Measurements from ENCODE around the gene IFNL1.
"Not testable (repeated sequence)": the region's sequence is repeated elsewhere in the genome, so short reads cannot be mapped to it uniquely, and the experiment has no call there.

DNA sequence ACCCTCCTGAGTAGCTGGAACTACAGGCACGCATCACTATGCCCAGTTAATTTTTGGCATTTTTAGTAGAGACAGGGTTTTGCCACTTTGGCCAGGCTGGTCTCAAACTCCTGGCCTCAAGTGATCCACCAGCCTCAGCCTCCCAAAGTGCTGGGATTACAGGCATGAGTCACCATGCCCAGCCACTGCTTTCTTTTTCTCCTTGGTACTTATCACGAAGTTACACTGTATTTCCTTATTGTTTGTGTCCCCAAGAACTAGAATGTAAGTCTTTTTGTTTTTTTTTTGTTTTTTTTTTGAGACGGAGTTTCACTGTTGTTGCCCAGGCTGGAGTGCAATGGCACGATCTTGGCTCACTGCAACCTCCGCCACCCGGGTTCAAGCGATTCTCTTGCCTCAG, 43.9 kb downstream of the IFNL1 start:
- not testable (repeated sequence) for TF ChIP-seq CTCF, POLR2A (IDR thresholded peaks at IDR 0.05)

All from transverse colon (tissue), 3 donors.